GM18951 (cell line): Measurements from ENCODE around the gene OSCP1.
"Not testable (repeated sequence)": the region's sequence is repeated elsewhere in the genome, so short reads cannot be mapped to it uniquely, and the experiment has no call there.

Source experiments
- POLR2A ChIP-seq: IDR thresholded peaks from 4 replicates; pipeline ENCODE4 v1.6.1; 2011; ENCODE audit warnings: mild to moderate bottlenecking; ENCODE audit not compliant: insufficient read length, insufficient read depth; ENCODE audit errors: extremely low read depth
- in situ Hi-C: fragments of 300-500 bp; cut with MboI; formaldehyde crosslinking; loops from one replicate; pipeline ENCODE4 v1.12.0; 2022; ENCODE audit warnings: low sequenced_read_pairs, mixed read lengths, inconsistent platforms; ENCODE audit not compliant: unreplicated experiment

OSCP1 gene

DNA sequence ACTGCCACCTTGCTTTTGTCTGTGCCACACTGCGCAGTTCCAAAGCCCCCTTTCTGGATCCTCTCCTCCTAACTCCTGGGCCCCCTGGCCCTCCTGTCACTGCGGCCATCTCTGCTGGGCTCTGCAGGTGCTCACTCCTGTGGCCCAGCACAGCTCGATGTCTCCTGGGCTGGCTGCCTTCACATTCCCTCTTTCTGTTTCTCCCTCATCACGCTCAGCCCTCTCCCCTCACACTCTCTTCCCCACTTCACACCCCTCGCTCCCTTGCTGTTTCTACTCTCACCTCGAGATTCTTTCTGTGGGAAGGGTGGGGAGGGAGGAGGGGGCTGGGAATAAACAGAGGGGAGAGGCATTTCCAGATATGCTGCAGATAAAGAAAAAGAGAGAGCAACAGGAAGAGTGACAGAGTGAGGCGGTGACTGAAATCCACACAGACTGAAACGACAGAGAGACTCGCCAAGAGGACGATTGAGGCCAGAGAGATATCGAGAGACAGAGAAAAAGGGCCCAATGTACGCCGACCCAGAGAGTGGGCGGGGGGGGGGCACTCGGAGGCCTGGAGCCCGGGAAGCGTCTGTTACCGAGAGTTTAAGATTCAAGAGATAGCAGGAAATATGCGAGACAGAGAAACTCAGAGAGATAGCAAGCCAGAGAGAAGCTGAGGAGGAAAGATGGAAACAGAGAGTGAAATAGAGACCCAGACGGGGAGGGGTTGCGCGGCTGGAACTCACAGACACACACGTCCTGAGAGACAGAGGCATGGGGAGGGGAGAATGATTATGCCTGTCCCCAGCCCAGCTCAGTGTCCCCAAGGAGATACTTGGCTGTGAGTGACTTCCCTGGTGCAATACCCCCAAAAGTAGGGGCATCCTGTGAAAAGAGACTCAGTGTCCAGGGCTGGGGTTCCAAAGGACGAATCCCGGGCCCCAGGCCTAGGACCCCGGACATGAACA, 31.8 kb upstream of the OSCP1 start:
- in situ Hi-C loops = no loop called here
- no peak for TF ChIP-seq POLR2A

DNA sequence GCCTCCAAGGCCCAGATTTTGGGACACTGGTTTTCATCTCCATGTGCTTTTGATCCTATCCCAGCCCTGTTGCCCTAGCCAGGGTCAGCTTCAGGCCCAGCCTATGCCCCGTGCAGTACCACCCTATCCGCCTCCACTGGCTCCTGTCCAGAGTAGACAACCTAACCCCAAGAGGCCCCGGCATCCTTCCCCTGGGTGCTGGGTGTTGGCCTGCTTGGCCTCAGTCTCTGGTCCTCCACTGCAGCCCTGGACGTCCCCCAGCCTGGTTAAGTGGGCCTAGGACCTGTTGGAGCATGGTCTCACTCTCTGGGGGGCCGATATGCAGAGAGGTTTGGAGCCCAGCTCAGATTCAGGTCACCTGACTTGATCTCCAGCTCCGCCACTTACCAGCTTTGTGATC, 30.8 kb upstream of the OSCP1 start:
- in situ Hi-C loops = no loop called here
- TF ChIP-seq POLR2A = no peak

DNA sequence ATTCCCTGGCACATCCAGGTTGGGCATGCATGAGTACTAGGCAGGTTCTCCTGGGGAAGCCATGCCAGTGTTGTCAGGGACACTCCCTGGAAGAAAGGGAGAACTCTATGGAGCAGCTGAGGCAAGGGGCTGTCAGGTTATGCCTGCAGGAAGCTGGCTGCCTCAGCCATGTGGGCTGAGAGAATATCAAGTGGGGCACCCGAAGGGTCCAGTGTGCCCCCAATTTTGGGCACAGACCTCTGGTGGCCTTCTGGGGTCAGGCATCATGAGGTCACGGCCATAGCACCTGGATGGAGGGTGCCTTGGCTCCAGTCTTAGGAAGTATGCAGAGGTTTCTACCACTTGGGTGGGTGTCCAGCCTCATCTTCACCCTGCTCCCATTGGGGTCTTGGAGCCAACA, 29.9 kb upstream of the OSCP1 start:
- in situ Hi-C loops = no loop called here
- no peak for TF ChIP-seq POLR2A

DNA sequence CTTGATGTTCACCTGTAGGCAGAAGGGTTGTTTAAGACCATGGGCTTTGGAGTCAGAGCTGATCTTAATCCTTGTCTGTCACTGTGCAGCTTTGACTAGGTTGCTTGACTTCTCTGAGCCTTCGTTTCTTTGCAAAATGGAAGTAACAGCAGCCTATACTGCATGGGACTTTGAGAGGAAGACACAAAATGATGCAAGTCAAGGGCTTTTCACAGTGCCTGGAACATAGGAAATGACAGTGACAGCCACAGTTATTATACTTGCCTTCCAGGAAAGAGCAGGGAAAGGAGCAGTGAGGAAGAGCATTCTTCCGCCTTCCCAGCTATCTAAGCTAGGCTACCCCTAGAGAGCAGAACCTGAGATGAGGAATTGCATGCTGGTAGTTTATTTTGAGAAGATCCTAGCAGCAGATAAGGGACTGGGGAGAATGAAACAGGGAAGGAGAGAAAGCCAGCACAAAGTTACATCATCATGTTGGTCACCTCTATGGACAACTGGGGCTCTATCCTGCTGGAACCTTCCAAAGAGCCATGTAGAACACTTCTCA, 29.3 kb upstream of the OSCP1 start:
- no peak for TF ChIP-seq POLR2A
- in situ Hi-C loops = no loop called here

DNA sequence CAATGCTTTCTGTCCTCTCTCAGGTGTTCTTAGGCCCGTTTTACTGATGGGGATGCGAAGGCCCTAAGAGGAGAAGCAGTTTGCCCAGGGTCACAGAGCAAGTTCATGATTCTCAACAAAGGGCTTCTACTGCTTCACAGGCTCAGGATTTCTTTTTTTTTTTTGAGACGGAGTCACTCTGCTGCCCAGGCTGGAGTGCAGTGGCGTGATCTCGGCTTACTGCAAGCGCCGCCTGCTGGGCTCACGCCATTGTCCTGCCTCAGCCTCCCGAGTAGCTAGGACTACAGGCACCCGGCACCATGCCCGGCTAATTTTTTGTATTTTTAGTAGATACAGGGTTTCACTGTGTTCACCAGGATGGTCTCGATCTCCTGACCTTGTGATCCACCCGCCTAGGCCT, 27.4 kb upstream of the OSCP1 start:
- in situ Hi-C loops = not testable (repeated sequence)

DNA sequence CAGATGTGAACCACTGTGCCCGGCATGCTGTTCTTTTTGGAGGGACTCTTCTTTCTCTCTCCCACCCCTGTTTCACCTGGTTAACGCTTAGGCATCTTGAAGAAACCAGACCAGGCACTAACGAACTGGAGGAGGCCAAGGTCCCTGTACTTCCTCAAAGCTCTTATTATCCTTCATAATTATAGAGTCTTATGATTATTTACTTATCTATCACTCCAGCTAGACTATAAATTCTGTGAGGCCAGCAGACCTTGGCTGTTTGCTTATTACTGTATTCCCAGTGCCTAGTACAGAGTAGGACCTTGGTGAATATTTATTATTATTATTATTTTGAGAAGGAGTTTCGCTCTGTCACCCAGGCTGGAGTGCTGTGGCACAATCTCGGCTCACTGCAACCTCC, 26.7 kb upstream of the OSCP1 start:
- no peak for TF ChIP-seq POLR2A
- in situ Hi-C loops = no loop called here

DNA sequence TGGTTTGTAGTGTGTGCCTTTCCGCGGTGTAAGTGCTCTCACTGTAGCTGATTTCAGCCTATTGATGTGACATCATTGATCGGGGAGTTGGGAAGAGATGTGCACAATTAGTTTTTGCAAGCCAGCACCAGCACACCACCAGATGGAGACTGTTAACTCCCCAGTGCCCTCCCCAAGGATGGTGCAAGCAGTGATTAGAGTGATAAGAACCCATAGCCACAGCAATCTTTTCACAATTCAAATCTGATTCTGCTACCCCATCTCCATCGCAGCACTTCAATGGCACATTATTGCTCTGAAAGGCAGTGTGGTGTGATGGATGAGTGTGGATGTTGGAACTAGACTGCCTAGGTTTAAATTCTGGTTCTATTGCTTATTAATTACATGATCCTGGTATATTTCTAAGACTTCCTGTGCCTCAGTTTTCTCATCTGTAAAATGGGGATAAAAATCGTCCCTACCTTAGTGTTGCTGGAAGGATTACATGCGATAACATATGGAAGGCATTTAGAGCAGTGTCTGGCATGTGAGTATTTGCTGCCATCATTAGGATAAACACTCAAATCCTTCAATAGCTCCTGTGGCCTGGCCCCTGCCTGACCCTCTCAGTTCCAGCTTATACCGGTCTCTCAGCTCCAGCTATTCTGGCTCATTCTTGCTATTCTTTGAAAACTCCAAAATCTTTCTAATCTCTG, 25.8 kb upstream of the OSCP1 start:
- in situ Hi-C loops = no loop called here
- no peak for TF ChIP-seq POLR2A

DNA sequence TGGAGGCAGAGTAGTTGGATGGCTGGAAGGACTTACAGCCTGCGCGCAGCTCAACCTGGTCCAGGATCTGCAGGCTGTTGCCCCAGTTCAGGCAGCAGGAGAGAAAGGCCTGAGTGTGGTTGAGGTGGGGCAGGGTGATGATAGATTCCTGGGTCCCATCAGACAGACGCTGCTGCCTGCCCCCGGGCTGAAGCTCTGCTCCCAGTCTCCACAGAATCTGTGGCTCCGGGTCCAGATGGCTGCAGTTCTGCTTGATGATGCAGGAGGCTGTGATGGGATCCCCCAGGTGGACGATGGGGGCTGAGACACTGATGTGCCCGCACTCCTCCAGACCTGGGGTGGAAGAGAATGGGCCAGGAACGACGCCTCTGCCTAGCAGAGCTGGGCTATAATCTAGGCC, 25.1 kb upstream of the OSCP1 start:
- in situ Hi-C loops = no loop called here
- no peak for TF ChIP-seq POLR2A

DNA sequence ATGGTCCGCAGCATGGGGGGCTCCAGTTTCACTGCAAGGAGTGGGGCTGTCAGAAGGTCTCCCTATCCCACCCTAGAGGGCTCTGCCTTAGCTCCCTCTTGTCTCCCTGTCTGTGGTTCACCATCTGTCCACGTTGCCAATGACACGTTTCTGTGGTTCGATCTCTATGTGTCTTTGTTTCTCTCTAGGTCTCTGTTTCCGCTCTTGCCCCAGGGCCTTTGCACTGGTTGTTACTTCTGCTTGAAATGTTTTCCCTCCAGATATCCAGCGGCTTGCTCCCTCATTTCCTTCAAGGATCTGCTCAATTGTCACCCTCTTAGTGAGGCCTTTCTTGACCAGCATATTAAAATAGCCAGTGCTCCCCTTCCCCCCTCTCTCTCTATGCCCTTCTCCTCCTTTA, 22.4 kb upstream of the OSCP1 start:
- TF ChIP-seq POLR2A = no peak
- in situ Hi-C loops = no loop called here

DNA sequence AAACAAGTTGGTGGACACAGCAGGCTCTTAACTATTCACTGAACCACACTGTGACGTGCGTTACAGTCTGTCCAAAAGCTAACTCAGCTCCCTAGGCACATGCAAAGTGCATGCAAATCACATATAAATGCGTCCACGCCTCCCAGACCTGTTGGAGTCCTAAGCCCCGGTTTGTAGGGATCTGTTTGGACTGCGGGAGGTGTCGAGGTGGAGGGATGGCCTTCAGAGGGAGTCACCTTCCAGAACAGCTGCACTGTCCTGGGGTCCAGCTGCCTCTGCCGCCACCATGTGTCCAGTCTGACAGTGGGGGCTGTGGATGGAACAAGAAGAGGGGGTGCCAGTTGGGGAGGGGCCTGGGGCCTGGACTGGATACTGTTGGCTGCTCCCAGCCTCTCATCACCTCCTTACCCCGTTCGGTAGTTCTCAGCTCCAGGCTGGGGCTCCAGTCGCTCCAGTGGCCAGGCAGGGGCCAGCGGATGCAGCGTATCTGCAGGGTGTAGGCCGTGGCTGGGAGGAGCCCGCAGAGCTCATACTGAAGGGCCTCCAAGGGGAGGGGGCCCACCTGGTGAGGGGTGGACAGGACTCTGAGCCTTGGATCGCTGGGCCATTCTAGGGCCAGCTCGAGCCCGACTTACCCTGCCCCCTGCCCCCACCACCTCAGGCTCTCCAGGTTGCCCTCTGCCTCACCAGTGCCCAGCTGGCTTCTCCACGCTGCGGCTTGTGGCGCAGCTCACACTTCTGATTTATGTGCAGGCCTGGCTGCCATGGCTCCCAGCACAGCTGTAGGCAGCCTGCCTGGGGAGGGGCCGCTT, 21.8 kb upstream of the OSCP1 start:
- TF ChIP-seq POLR2A = no peak
- in situ Hi-C loops = no loop called here

DNA sequence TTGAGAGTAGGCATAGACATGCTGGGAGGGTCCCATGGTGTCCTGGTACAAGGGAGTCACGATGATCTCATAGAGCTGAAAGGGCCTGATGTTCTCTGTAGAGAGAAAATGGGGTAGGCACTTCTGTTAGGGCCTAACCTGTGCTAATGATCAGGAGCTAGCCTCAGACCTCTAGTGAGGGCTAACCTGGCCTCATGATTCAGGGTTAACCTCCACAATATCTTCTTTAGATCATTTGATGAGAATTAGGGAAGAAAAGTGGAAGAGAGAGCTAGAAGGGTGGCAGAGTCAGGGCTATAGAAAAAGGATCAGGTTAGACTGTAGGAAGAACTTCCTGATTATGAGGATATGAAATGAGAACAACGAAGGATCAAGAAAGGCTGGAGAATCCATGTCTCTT, 18.9 kb upstream of the OSCP1 start:
- in situ Hi-C loops = no loop called here
- TF ChIP-seq POLR2A = no peak

DNA sequence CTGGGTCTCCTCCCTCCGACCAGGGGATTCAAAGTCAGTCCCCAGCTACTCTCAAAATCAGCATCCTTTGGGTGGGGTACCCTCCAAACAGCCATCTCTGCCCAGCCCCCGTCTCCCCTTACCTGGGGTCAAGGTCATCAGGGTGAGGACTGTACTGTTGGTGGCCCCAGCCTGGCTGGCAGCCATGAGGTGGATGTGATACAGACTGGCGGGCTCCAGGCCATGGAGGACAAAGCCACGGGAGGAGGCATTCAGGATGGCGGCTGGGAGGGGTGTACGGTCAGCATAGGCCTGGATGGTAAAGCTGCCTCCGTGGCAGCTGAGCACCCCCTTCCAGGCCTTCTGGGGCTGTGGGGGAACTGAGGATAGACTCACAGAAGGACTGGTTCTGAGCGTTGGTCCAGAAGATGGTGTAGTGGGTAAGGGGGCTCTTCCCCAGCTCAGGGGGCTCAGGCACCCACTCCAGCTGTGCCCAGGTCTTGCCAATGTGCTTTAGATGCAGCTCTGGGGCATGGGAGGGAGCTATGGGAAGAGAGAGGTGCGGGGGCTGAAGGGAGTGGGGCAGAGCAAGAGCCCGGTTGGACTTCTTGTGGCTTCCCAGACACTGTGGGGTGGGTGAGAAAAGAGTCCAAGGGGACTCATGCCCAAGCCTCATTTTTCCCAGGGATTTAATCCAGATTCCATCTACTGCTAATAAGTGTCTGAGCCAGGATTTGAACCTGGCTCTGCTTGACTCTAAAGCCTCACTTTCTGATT, 17.6 kb upstream of the OSCP1 start:
- no peak for TF ChIP-seq POLR2A
- in situ Hi-C loops = no loop called here

DNA sequence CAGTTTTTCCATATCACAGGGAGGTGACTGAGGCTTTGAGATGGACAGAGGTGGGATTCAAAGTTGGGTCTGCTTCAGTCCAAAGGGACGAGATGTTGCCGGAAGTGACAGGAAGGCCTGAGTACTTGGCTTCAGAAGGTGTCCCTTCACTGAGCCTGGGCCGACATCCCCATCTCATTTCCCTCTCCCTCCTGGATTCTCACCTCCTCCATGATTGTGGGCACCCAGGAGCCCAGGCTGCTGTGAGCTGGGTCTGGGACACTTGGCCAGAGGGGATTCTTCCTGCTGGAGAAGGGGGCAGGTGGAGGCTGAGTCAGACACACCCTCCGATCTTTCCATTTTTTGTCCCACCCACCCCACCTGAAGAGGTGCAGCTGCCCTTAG, 16.8 kb upstream of the OSCP1 start:
- in situ Hi-C loops = no loop called here

More for the DNA sequence above, 16.8 kb upstream of the OSCP1 start:
- TF ChIP-seq POLR2A = no peak
